Neural cell (in vitro differentiated cells): ENCODE results near the gene SDSL. TPM values are rescaled to one million over a fixed set of nuclear protein-coding genes. Genes with fewer than 3 reads are reported as not detected.

ENCODE experiments used
- H2AFZ ChIP-seq: fragments of 200-600, 300-800 bp; sonication (generic), shearing (Covaris generic); 2 replicates; pipeline ENCODE4 v1.6.0; 2014; ENCODE audit warnings: low read depth, mild to moderate bottlenecking, antibody characterized with exemption, low read length, moderate library complexity
- H3F3A ChIP-seq: fragments of 200-600 bp; shearing (Covaris generic); 2 replicates; pipeline ENCODE4 v1.6.1; 2016; ENCODE audit warnings: mild to moderate bottlenecking, moderate library complexity, mixed read lengths, antibody characterized with exemption, low read length; ENCODE audit not compliant: insufficient read depth, poor library complexity, severe bottlenecking
- H3K27ac ChIP-seq: fragments of 200-600, 300-800 bp; sonication (generic), shearing (Covaris generic); 2 replicates; pipeline ENCODE4 v1.5.1; 2014; ENCODE audit warnings: mild to moderate bottlenecking, low read length, moderate library complexity
- H3K27me3 ChIP-seq: fragments of 300-800, 200-600 bp; sonication (generic), shearing (Covaris generic); 2 replicates; pipeline ENCODE4 v1.6.0; 2014; ENCODE audit warnings: mild to moderate bottlenecking, low read depth, low read length, moderate library complexity; ENCODE audit not compliant: insufficient read depth
- H3K36me3 ChIP-seq: fragments of 300-800, 200-600 bp; sonication (generic), shearing (Covaris generic); 2 replicates; pipeline ENCODE4 v1.5.1; 2014; ENCODE audit warnings: mild to moderate bottlenecking, antibody characterized with exemption, low read length, moderate library complexity; ENCODE audit not compliant: insufficient read depth
- H3K4me2 ChIP-seq: fragments of 300-800, 200-600 bp; sonication (generic), shearing (Covaris generic); 2 replicates; pipeline ENCODE4 v1.6.0; 2014; ENCODE audit warnings: mild to moderate bottlenecking, low read length
- H3K4me3 ChIP-seq: fragments of 300-800, 200-600 bp; sonication (generic), shearing (Covaris generic); 2 replicates; pipeline ENCODE4 v1.5.1; 2014; ENCODE audit warnings: mild to moderate bottlenecking, low read length, moderate library complexity
- H3K79me2 ChIP-seq: fragments of 200-600 bp; shearing (Covaris generic); replicated peaks from 2 replicates; pipeline ENCODE4 v1.6.0; 2014; ENCODE audit warnings: mild to moderate bottlenecking, low read length, moderate library complexity; ENCODE audit not compliant: insufficient read depth
- H3K9ac ChIP-seq: fragments of 300-800, 200-600 bp; sonication (generic), shearing (Covaris generic); 2 replicates; pipeline ENCODE4 v1.6.1; 2016; ENCODE audit warnings: mild to moderate bottlenecking, low read length, mixed read lengths
- H3K9me2 ChIP-seq: fragments of 200-600 bp; shearing (Covaris generic); 2 replicates; pipeline ENCODE4 v1.6.1; 2016; ENCODE audit warnings: mild to moderate bottlenecking, low read length, mixed read lengths; ENCODE audit not compliant: insufficient read depth
- H3K9me3 ChIP-seq: fragments of 200-600, 300-800 bp; sonication (generic), shearing (Covaris generic); 2 replicates; pipeline ENCODE4 v1.6.1; 2016; ENCODE audit warnings: mild to moderate bottlenecking, mixed run types, low read length, moderate library complexity, mixed read lengths
- H4K20me1 ChIP-seq: fragments of 200-600 bp; shearing (Covaris generic); 2 replicates; pipeline ENCODE4 v1.6.1; 2016; ENCODE audit warnings: mild to moderate bottlenecking, mixed run types; ENCODE audit not compliant: insufficient read depth
- CTCF ChIP-seq: fragments of 450-650 bp; IDR thresholded peaks from 2 replicates; pipeline ENCODE4 v1.5.1; 2014; ENCODE audit warnings: antibody characterized with exemption, mild to moderate bottlenecking, moderate library complexity; ENCODE audit not compliant: poor library complexity, severe bottlenecking
- EP300 ChIP-seq: fragments of 450-650 bp; conservative IDR thresholded peaks from 2 replicates; pipeline ENCODE4 v1.6.1; 2014; ENCODE audit warnings: antibody characterized with exemption, mild to moderate bottlenecking, moderate library complexity; ENCODE audit not compliant: poor library complexity, severe bottlenecking
- EZH2 ChIP-seq: fragments of 200-600, 300-800 bp; shearing (Covaris generic), sonication (generic); IDR thresholded peaks from 2 replicates; pipeline ENCODE4 v1.6.1; 2014; ENCODE audit warnings: antibody characterized with exemption, low read length, borderline replicate concordance, mild to moderate bottlenecking; ENCODE audit not compliant: insufficient read depth, poor library complexity, severe bottlenecking
- MXI1 ChIP-seq: fragments of 450-650 bp; conservative IDR thresholded peaks from 2 replicates; pipeline ENCODE4 v1.6.1; 2014; ENCODE audit warnings: antibody characterized with exemption, mild to moderate bottlenecking; ENCODE audit not compliant: poor library complexity, severe bottlenecking
- POLR2AphosphoS5 ChIP-seq: IDR thresholded peaks from 2 replicates; pipeline ENCODE4 v1.6.1; 2012
- RAD21 ChIP-seq: fragments of 450-650 bp; conservative IDR thresholded peaks from 2 replicates; pipeline ENCODE4 v1.6.1; 2014; ENCODE audit warnings: antibody characterized with exemption, mild to moderate bottlenecking, moderate library complexity
- SMC3 ChIP-seq: fragments of 450-650 bp; conservative IDR thresholded peaks from 2 replicates; pipeline ENCODE4 v1.6.1; 2014; ENCODE audit warnings: antibody characterized with exemption, mild to moderate bottlenecking, moderate library complexity; ENCODE audit not compliant: poor library complexity
- TAF1 ChIP-seq: IDR thresholded peaks from 2 replicates; pipeline ENCODE4 v1.6.1; 2012; ENCODE audit warnings: low read depth
- polyA plus RNA-seq: library from polyadenylated mRNA; depleted of rRNA; stranded (reverse); fragments of >200 nt; gene quantifications from 2 replicates; pipeline ENCODE4 v1.2.3, GENCODE V29; 2014
- TF ChIP-seq, protein P1 (sequence below): IDR thresholded peaks from 2 replicates; pipeline ENCODE4 v1.6.1; 2012; ENCODE audit warnings: borderline replicate concordance

The SDSL gene
- polyA plus RNA-seq, 1 donor from 2014 or later: 2.7 TPM

GRCh38 chr12:113424915-113425823 is 3.0 kb downstream of the SDSL start:
- Histone ChIP-seq H3F3A (no peaks in the 10 kb centered on the region), H3K9me3 (no peaks in the 10 kb centered on the region), H4K20me1 (no peaks in the 10 kb centered on the region), H3K27ac (no peak overlapping the region), H3K9me2 (no peaks in the 10 kb centered on the region), H2AFZ (no peak overlapping the region), H3K4me3 (no peak overlapping the region), H3K9ac (no peak overlapping the region), H3K36me3 (no peaks in the 10 kb centered on the region), H3K27me3 (no peaks in the 10 kb centered on the region), H3K79me2 (no peaks in the 10 kb centered on the region), H3K4me2 (no peak overlapping the region)
- TF ChIP-seq TAF1 (no peak), SMC3 (no peak), EP300 (no peak), CTCF (no peak), RAD21 (no peak), EZH2 (no peak), MXI1 (no peak), POLR2AphosphoS5 (no peak)
- TF ChIP-seq, protein P1, sequence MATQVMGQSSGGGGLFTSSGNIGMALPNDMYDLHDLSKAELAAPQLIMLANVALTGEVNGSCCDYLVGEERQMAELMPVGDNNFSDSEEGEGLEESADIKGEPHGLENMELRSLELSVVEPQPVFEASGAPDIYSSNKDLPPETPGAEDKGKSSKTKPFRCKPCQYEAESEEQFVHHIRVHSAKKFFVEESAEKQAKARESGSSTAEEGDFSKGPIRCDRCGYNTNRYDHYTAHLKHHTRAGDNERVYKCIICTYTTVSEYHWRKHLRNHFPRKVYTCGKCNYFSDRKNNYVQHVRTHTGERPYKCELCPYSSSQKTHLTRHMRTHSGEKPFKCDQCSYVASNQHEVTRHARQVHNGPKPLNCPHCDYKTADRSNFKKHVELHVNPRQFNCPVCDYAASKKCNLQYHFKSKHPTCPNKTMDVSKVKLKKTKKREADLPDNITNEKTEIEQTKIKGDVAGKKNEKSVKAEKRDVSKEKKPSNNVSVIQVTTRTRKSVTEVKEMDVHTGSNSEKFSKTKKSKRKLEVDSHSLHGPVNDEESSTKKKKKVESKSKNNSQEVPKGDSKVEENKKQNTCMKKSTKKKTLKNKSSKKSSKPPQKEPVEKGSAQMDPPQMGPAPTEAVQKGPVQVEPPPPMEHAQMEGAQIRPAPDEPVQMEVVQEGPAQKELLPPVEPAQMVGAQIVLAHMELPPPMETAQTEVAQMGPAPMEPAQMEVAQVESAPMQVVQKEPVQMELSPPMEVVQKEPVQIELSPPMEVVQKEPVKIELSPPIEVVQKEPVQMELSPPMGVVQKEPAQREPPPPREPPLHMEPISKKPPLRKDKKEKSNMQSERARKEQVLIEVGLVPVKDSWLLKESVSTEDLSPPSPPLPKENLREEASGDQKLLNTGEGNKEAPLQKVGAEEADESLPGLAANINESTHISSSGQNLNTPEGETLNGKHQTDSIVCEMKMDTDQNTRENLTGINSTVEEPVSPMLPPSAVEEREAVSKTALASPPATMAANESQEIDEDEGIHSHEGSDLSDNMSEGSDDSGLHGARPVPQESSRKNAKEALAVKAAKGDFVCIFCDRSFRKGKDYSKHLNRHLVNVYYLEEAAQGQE: no peak

DNA sequence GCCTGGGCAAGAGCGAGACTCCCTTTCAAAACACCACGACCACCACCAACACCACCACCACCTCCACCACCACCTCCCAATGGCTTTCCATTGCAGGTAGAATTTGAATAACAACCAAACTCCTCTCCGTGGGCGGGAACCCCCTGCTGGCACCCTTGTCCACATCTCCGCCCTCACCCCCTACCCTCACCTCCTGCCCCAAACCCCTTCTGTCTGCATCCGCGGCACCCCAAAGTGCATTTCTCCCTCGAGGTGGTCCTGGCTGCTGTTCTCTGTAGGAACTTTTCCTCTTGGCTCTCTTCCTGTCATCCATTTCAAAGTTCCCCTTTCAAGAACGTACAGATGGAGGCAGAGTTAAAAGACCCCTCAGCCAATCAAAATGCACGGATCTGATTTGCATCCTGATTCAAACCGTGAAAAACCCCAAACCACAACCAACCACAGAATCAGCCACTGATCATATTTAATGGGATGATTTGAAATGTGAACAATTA is 3.8 kb downstream of the SDSL start:
- H3K9me2 ChIP-seq: no peaks in the 10 kb centered on the region
- TF ChIP-seq SMC3 (no peak), RAD21 (no peak), EZH2 (no peak), TAF1 (no peak), MXI1 (no peak), EP300 (no peak), POLR2AphosphoS5 (no peak), CTCF (no peak)
- TF ChIP-seq, protein P1: no peak
- no peaks in the 10 kb centered on the region for H3K9me3 ChIP-seq
- no peaks in the 10 kb centered on the region for H4K20me1 ChIP-seq
- H3K9ac ChIP-seq: no peak overlapping the region
- H3F3A ChIP-seq: no peaks in the 10 kb centered on the region
- no peak overlapping the region for H2AFZ ChIP-seq
- H3K4me2 ChIP-seq: no peak overlapping the region
- no peak overlapping the region for H3K4me3 ChIP-seq
- H3K27me3 ChIP-seq: no peaks in the 10 kb centered on the region
- H3K79me2 ChIP-seq: no peaks in the 10 kb centered on the region
- H3K27ac ChIP-seq: no peak overlapping the region
- no peaks in the 10 kb centered on the region for H3K36me3 ChIP-seq
